CD1c-positive myeloid dendritic cell (primary cell): ENCODE data around the gene NPIPA1.
"Not testable (repeated sequence)": the region's sequence is repeated elsewhere in the genome, so short reads cannot be mapped to it uniquely, and the experiment has no call there.

ENCODE experiments used
- DNase-seq: peaks from one replicate; pipeline ENCODE4 v3.0.0-alpha.2; 2016; ENCODE audit errors: extremely low spot score

Gene NPIPA1

DNA sequence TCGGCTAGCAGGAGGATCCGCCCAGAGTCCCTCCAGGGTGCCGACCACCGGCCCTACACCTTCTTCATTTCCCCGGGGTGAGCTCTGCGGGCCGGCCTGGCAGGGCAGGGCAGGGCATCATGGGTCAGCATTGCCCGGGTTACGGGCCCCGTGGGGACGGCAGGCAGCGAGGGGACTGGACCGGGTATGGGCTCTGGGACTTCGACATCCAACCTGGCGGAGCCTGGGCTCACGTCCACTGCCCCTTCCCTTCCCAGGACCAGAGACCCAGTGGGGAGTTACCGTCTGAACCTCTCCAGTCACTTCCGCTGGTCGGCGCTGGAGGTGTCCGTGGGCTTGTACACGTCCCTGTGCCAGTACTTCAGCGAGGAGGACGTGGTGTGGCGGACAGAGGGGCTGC lies 7.0 kb upstream of the NPIPA1 start:
- not testable (repeated sequence) for DNase-seq

DNA sequence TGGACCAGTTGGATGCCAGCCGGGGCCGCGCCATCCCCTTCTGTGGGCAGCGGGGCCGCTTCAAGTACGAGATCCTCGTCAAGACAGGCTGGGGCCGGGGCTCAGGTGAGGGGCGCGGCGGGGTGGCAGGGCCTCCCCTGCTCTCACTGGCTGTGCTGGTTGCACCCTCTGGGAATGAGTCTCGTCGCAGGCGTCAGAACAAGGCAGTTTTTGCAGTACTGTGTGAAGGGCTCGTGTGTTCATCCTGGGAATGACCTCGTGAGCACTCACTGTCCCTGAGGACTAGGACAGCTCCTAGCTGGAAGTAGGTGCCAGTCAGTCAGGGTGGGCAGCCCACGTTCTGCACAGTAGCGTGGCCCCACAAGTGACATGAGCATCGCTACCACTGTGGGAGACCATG lies 6.3 kb upstream of the NPIPA1 start:
- DNase-seq, result not testable (repeated sequence)

DNA sequence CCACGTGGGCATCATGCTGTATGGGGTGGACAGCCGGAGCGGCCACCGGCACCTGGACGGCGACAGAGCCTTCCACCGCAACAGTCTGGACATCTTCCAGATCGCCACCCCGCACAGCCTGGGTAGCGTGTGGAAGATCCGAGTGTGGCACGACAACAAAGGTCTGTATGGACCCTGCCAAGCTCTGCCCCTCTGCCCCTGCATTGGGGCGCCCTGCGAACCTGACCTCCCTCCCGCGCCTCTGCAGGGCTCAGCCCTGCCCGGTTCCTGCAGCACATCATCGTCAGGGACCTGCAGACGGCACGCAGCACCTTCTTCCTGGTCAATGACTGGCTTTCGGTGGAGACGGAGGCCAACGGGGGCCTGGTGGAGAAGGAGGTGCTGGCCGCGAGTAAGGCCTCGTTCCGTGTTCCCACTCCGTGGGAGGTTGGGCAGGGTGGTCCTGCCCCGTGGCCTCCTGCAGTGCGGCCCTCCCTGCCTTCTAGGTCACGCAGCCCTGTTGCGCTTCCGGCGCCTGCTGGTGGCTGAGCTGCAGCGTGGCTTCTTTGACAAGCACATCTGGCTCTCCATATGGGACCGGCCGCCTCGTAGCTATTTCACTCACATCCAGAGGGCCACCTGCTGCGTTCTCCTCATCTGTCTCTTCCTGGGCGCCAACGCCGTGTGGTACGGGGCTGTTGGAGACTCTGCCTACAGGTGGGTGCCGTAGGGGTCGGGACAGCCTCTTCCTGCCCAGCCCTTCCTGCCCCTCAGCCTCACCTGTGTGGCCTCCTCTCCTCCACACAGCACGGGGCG lies 4.5 kb upstream of the NPIPA1 start:
- not testable (repeated sequence) for DNase-seq

DNA sequence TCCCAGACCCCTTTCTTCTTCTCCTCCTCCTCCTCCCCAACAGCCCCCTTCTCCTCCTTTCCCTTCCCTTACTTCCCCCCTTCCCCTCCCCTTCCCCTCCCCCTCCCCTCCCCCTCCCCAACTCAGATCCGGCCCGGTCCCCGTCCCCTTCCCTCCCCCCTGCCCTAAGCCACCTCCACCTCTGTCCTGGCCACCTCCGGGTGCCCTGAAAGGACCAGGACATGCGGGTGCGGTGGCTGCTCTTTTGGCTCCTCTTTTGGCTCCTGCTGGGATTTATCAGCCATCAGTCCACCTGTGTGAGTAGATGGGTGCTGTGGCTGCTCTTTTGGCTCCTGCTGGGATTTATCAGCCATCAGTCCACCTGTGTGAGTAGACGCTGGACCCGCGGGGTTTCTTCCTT lies 751 bp downstream of the NPIPA1 start:
- DNase-seq, result not testable (repeated sequence)

DNA sequence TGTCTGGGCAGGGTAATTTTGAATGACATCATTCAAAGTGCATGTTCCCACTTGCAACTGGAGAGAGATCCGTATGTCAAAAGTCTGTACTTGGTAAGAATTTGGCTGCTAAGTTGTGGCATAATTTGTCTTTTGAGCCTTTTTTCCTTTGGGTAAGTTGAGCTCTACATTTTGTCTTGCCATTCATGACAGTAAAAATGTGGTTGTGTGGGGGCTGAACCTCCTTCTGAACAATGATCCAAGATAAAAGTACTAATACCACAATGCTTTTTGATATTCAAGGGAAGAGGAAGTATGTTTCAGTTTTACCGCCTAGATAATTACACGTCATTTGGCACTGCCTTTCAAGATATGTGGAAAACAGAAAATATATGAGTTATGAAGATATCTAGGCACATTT lies 5.4 kb downstream of the NPIPA1 start:
- not testable (repeated sequence) for DNase-seq

DNA sequence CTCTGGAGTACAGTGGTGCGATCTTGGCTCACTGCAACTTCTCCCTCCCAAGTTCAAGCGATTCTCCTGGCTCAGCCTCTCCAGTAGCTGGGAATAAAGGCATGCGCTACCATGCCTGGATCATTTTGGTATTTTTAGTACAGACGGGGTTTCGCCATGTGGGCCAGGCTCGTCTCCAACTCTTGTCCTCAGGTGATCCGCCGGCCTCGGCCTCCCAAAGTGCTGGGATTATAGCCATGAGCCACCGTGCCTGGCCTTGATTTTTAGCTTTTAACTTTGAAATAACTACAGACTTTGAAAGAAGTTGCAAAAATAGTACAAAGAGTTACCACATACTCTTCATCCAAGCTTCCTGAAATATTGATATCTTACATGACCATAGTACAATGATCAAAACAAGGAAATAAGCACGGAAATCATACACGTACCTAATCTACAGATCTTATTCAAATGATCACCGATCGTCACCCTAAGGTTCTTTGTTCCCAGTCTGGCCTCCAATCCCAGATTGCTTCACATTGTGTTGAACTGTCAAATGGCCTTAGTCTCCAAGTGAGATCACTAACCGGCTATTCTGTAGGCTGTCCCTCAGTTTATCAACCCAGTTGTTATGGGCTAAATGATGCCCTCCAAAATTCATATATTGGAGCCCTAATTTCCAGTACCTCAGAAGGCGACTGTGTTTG lies 18.4 kb downstream of the NPIPA1 start:
- no peak for DNase-seq

DNA sequence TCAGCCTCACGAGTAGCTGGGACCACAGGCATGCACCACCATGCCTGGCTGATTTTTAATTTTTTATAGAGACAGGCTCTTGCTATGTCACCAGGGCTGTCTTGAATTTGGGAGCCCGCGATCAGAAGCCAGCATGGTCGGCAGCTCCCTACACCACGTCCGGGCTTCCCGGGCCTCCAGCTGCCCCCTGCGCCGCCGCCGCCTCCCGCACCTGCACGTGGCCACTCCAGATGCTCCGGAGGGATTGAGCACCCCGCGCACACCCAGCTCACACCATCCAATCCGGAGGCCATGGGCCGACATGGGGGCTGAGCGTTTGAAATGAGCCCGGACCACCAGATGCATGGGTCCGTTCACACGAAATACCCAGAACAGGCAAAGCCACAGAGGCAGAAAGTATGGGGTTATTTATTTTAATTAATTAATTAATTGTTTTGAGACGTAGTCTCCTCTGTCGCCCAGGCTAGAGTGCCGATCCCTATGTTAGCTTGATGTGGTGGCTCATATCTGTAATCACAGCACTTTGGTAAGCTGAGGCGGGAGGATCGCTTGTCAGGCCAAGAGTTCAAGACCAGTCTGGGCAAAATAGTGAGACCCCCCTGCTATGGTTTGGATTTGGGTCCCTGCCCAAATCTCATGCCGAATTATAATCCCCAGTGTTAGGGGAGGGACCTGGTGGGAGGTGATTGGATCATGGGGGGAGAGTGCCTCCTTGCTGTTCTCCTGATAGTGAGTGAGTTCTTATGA lies 20.5 kb downstream of the NPIPA1 start:
- DNase-seq, result no peak

DNA sequence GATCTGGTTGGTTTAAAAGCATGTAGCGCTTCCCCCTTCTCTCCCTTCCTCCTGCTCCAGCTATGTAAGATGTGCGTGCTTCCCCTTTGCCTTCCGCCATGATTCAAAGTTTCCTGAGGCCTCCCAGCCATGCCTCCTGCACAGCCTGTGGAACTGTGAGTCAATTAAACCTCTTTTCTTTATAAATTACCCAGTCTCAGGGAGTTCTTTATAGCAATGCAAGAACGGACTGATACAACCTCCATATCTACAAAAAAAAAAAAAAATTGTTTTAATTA lies 21.0 kb downstream of the NPIPA1 start:
- DNase-seq, result no peak

DNA sequence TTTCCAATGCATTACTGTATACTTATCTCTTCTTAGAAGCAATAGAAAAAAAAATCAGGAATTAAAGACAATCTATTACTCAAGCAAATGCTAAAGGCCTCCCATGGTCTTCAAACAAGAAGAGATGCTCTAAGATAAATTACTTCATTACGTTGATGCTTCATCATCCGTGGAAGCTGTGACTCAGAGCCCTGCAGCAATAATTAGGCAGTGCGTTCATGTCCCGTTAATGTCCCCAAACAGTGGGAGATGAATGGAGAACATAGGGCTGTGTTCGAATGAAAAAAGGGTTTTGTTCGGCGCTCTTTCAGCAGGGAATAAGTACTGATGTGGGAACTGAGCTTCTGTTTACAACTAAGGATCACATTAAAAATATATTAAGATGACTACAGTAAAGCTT lies 21.7 kb downstream of the NPIPA1 start:
- no peak for DNase-seq

DNA sequence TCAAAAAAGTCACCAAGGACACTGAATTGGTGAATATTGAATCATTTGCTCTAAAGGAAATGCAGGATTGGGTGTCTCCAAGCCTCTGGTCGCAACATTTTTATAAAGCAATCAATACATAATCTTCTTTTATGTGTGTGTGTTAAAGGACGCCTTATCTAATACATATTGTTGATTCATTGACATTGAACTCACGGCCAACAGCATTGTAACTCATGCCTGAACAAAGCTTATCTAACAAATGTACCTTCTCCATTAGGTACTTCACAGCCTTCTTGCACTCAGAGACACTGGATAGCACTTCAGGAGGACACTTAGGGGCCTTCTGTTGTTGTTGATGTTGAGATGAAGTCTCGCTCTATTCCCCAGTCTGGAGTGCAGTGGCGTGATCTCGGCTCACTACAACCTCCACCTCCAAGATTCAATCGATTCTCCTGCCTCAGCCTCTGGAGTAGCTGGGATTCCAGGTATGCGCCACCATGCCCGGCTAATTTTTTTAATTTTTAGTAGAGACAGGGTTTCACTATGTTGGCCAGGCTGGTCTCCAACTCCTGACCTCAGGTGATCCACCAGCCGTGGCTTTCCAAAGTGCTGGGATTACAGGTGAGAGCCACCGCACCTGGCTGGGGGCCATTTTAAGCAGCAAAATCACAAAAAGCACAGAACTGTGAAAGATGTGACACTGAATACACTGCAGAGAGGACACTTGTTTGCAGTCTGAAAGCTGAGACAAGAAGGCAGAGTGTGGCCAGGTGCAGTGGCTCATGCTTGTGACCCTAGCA lies 24.4 kb downstream of the NPIPA1 start:
- DNase-seq, result no peak

DNA sequence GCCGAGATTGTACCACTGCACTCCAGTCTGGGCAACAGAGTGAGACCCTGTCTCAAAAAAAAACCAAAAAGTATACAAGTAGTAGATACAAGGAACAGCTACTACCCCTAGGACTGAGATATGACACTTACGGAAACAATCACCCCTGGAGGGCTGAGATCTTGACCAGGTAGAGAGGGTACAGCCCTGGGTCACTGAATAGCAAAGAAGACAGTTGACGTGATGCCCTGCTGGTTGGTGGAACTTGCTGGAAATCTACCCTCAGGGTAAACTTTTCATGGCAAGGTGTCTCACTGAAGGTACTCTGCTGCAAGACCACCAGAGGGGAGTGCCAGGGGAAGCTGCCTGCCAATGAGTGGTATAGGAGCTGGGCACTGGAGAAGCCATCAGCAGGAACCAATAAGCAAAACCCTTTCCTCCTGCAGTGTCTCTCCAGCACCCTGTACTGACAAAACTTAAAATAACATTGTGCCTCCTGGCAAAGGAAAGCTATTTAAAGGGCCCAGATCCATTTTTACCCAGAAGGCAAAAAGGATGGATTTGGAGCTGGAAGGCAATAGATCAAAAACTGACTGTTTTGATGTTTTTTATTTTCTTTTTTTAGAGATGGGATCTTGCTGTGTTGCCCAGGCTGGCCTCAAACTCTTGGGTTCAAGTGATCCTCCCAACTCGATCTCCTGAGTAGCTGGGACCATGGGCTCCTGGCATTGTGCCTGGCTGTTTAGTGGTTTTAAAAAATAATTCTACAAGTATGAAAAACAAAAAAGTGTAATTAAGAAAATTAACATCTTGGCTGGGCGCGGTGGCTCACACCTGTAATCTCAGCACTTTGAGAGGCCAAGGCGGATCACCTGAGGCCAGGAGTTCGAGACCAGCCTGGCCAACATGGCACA lies 26.3 kb downstream of the NPIPA1 start:
- DNase-seq, result no peak

DNA sequence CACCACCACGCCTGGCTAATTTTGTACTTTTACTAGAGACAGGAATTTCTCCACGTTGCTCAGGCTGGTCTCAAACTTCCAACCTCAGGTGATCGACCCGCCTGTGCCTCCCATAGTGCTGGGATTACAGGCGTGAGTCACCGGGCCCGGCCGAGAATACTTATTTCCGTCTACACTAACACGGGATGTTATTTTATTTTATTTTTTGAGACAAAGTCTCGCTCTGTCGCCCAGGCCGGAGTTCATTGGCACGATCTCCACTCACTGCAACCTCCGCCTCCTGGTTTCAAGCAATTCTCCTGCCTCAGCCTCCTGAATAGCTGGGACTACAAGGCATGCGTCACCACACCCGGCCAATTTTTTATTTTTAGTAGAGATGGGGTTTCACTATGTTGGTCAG lies 28.1 kb downstream of the NPIPA1 start:
- no peak for DNase-seq

DNA sequence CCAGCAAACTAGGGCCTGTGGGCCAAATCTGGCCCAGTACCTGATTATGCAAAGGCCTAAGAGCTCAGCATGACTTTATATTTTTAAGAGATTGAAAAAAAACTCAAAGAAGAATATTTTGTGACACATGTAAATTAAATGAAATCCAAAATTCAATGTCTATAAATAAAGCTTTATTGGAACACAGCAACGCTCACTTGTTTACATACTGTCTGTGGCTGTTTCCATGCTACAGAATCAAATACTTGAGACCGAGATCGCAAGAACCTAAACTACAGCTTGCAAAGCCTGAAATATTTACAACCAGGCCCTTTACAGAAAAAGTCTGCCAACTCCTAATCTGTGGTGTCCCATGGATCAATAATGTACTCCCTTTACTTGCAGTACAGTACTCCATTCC lies 32.6 kb downstream of the NPIPA1 start:
- DNase-seq, result not testable (repeated sequence)

DNA sequence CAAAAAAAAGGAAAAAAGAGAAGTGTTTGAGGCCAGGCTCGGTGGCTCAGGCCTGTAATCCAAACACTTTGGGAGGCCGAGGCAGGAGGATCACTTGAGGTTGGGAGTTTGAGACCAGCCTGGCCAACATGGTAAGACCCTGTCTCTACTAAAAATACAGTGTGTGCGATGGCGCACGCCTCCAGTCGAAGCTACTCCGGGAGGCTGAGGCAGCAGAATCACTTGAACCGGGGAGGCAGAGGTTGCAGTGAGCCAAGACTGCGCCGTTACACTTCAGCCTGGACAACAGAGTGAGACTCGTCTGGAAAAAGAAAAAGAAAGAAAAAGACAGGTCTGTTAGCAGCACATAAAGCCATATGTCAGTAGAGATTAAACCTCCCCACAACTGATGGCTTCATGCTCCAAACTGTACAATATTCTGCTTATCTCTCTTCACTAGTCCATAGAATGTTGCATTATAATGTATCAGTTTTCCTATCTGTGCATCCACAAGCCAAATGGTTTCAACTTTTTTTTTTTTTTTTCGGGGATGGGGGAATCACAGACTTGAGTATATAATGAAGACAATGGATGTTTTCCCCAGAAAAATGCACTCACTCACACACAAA lies 34.5 kb downstream of the NPIPA1 start:
- not testable (repeated sequence) for DNase-seq

DNA sequence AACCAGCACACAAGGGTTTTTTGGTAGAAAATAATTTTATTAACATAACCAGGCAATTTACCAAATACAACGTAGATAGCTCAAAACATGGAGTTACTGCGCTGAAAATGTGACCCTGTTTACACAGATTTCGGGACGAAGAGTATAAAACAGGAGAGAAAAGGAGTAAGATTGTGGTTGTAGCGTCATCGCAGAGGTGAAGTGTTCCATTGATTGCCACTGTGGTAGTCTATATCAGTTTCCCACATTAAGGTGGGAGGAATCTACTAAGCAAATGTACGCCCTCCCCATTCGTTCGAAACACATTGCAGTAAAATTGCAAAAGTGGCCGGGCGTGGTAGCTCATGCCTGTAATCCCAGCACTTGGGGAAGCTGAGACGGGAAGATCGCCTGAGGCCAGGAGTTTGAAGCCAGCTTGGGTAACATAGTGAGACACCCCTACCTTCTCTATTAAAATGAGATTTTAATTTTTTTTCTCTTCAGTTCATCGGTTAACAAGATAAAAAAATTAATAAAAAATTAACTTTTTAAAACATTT lies 36.6 kb downstream of the NPIPA1 start:
- not testable (repeated sequence) for DNase-seq

DNA sequence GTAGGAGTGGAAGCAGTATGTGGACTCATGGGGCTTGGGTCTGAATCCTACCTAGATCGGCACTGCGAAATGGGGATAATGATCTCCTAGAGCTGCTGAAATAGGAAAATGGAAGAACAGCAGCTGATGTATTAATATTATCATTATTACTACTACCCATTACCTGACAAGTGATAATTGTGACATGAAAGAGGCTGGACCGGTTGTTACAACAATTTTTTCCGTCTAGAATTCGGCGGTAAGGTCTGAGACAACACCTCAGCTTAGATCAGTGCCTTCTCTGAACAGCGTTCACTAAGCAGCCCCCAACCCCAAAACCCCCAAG lies 37.0 kb downstream of the NPIPA1 start:
- DNase-seq, result peak; percentile 76

DNA sequence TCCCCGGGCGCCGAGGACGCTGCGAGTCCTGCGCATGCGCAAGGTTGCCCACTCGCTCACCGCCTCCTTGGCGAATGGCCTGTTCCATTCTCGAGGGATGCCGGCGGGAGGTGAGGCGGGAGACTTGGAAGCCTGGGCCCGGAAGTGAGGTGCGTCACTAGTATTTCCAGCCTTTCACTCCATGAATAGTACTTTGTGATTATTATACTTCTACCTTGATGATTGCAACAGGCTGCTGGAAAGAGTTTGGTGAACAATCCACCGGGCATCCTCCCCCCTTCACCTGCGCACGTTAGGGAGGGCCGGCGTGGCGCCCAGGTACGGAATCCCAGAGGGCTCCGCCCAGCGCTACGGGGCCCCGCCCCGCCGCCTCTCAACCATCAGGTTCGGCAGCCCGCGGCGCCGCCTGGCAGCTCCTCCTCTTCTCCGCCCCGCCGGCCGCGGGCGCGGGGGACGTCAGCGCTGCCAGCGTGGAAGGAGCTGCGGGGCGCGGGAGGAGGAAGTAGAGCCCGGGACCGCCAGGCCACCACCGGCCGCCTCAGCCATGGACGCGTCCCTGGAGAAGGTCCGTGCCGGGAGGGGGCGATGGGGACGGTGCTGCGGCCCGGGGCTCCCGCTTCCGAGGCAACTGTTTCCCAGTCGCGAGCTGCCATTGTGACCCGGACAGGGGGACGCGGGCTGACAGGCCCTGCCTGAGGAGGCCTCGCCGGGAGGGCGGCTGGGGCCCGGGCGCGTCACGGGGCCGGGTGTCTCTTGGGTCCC lies 37.6 kb downstream of the NPIPA1 start, which contains the start of gene PDXDC1:
Gene PDXDC1 (plus strand): TSS at position 371 of the 762 bp plus-strand sequence. CDS start 174 bp downstream, at position 545.
- DNase-seq, result peak; percentile 99

DNA sequence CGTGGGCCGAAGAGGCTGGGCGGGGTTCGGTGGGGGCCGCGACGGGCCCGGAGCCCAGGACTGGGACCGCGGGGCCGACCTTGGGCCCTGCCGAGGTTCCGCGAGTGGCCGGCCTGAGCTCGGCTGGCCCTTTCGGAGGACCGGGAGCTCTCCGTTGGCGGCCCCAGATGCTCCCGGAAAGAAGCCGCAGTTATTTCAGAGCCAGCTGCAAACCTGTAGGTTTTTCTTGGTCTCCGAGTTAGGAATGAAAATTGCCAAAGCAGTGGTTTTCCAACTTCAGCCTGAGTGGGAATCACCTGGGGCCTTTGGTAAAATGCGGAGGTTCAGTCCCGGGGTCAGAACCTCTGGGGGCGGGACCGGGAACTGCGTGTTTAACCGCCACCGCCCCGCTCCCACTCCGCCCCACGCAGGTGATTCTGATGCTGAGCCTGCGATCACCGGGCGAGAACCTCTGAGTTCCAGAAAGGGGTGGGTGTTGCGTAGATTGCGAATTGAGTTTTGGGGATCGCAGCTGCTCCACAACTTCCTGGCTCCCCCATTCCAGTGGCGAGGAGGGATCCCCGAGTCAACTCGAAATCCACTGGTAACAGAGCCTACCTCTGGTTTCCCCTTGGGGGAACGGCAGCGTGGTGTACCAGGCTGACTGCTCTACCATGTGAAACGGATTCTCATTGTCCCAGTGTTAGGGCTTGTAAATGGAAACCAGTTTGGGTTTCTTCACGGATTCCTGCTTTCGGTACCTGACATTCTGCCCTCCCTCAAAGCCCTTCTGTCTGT lies 38.4 kb downstream of the NPIPA1 start:
- peak; percentile 51 for DNase-seq
